HG03175 (cell line): Measurements from ENCODE around the gene MINDY3.

Source experiments
- ATAC-seq: cut with Tn5 transposase; IDR thresholded peaks from one replicate; pipeline ENCODE4 v1.9.1; 2021; ENCODE audit warnings: mild to moderate bottlenecking, moderate library complexity; ENCODE audit not compliant: unreplicated experiment

MINDY3 gene

GRCh38 chr10:15808204-15808797 is 52.0 kb downstream of the MINDY3 start:
- no peak for ATAC-seq

DNA sequence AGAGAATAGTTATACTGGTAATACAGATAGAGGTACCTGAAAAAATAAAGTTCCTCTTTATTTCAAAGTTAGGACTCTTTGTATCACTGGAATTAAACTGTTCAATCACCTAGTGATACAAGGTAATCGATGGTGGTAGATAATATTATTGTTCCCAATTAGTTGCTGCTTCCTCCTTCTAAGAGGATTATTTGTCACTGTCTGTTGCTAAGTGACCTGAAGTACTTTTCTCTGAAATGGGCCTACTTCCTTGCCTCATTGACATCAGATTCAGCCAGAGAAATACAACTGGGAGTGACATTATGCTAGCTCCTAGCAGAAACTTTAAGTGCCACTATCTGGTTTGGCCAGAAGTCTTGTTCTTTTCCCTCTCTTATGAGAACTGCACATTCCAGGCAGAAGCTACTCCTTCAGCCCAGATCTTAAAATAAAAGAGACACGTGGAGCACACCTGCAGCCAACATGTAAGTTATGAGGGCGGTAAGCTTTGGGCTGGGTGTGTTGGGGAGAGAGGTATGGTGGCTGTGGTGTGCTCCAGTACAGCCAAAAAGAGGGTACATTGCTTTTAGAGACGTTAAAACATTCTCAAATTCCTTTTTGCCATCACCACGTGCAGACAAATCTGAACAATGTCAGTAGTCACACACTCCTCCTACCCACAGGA is 54.8 kb downstream of the MINDY3 start:
- ATAC-seq = no peak

GRCh38 chr10:15804109-15804508 is 56.2 kb downstream of the MINDY3 start:
- no peak for ATAC-seq

DNA sequence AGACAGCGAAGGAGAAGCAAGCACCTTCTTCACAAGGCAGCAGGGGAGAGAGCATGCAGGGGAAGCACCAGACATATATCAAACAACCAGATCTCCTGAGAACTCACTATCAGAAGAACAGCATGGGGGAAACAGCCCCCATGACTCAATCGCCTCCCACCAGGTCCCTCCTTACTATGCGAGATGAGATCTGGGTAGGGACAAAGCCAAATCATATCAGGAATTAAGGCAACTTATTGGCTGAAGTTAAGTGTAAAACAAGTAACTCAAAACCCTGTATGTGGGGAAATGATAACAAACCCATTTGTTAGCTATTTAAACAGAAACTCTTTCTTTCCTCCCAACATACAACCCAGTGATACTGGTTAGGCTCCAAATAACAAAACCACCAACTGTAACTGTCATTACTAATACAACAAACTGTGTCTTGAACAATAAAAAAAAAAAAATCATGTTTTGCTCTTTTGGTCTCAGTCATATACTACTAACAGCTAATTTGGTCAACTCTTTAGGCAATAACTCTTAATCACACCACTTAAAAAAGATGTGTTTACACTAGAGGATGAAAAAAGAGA is 57.8 kb downstream of the MINDY3 start:
- ATAC-seq = no peak

GRCh38 chr10:15801641-15802040 is 58.7 kb downstream of the MINDY3 start:
- no peak for ATAC-seq

DNA sequence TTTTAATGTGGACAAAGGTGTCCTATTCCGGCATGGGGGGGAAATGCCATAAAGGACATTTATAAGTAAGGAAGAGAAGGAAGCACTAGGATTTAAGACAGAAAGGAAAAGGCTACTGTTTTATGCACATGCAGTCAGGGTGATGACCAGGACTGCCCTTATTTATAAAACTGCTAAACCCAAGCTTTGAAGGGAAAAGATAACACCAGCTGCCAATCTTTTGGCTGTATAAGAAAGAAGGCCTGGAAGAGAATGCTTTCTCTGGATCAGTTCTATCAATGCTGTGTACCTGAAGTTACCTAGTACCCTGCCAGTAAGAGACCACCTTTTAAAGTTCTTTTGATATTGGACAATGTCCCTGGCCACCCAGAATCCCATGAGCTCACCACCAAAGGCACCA is 59.2 kb downstream of the MINDY3 start:
- no peak for ATAC-seq

DNA sequence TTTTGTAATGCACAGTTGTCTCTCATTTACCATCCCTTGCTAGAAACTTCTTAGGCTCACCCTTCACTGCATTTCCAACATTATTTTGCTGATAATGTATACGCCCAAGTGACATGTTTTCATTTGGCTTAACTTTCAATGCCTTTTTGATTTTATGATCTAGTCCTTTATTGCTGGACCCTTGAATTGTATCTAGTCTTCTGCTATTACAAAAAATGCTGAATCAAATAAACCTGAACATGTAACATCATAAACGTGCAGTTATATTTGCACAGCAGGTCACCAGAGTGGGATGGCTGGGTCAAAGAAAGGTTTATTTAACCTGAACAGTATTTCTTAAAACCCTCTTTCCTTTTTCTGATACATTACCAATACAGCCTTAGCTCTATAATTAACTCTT is 63.0 kb downstream of the MINDY3 start:
- no peak for ATAC-seq

DNA sequence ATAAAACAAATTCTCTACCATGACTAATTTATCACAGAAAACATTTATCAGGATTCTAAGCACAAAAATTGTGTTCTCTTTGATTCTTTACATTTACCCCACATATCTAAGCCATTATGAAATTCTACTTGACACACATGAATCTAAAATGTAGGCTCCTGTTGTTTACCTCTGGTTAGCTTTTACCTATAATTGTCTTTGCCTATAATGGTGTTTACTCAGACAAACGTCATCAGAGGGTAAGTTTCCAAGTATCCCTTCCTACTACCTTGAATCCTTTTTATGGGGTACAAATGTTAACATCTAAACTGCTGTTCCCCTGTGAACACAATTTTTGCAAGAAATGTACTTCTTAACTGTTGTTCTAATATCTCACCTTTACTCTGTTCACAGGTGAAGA is 63.5 kb downstream of the MINDY3 start:
- no peak for ATAC-seq

- no peak for ATAC-seq
Observed at GRCh38 chr10:15796098-15796759, 64.1 kb downstream of the MINDY3 start.

DNA sequence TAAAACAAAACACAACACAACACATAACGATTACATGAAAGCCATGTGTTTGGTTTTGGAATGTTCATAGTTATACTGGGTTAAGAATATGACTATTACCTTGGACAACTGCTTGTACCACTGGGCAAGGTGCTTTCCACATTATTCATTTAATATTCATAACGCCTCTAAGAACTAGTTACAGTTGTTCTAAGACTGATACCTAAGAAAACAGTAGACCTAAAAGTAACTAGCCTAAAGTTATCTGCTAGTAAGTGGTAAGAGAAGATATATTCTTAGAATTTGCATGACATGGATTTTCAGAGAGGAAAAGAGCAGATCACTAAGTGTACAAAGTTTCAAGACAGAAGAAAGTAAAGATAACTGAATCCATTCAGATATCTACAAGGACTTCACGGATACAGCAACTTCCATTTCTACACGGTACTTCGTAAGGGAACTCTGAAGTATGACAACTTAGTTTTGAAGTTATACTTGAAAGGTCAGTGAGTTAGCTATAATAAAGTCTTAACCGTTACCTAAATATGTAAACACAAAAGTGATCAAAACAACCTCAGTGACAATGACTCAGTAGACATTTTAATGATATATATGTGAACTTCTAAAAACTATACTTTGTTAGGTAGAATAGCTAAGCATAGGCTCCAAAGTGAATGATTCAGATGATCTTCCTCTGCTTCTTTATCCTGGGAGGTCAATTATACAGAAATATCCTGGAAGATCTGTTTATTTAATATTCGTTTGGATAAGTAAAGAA is 65.1 kb downstream of the MINDY3 start:
- no peak for ATAC-seq

GRCh38 chr10:15794569-15794968 is 65.7 kb downstream of the MINDY3 start:
- ATAC-seq = no peak

- no peak for ATAC-seq
Observed at GRCh38 chr10:15793664-15794063, 66.6 kb downstream of the MINDY3 start.

DNA sequence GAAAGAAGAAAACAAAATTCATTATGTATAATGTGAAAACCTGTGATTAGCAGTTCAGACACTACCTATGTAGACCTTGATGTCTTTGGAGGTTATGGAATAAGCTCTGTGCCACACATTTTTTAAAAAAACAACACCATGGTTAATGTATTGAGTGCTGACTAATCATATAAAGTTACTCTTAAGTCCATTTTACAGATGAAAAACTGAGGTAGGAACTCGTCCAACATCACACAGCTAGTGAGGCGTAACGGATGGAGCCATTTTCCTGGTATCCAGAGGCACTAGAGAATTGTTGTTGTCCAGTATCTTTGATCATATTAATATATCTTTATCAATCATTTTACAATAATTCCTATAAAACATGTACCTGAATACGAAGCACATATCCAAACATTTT is 67.5 kb downstream of the MINDY3 start:
- no peak for ATAC-seq

DNA sequence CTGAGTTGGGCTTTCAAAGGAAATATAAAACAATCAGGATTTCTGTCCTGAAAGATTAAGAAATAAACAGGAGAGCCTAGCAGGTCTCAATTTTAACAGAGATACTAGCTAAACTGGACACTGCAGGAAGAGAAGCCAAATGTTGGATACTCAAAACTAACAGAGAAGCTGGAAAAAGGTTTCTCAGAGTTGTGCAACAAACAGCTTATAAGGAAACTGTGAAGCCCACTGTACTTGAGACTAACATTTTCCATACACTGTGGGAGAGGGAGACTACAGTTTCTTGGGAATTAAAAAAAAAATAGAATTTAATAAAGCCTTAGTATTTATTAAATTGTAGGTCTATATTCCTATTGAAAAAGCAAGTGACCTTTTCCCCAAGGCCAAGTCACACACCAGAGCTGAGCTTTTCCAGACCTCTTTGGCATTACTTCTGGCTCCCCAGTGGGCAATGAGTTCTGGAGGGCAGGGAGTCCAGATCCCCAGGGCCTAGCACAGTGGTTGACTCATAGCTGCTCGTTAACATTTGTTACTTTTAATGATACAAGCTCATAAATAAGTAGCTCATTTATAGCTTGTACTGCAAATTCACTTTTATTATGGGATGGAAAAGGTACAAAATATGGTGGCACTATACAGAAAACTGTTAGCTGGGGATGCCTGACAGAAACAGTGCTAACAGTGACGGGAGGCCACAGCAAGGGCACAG is 68.3 kb downstream of the MINDY3 start:
- ATAC-seq = no peak

GRCh38 chr10:15789793-15790525 is 70.3 kb downstream of the MINDY3 start:
- ATAC-seq = no peak

GRCh38 chr10:15787426-15787825 is 72.9 kb downstream of the MINDY3 start:
- ATAC-seq = no peak

- ATAC-seq = no peak
Observed at GRCh38 chr10:15784662-15785300, 75.5 kb downstream of the MINDY3 start.

DNA sequence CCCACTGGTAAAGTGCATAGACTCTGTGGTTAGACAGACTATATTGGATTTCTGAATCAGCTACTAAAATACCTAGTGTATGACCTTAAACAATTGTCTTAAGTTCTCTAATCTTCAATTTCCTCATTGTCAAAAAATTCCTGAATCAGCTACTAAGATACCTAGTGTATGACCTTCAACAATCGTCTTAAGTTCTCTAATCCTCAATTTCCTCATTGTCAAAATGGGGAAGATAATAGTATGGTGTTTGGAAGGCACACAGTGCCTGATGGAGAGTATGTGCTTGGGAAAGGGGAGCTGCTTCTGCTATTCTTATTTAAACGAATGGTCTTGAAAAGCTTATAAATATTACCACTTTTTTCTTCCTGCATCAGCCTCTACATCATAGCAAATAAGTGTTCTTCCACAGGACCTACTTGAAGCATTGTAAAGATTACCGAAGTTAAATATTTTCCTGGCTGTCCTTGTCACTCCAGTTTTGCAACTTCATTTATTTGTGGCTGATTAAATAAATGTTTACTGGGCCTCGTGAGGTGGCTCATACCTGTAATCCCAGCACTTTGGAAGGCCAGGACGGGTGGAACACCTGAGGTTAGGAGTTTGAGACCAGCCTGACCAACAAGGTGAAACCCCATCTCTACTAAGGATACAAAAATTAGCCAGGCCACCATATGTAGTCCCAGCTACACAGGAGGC is 76.2 kb downstream of the MINDY3 start:
- no peak for ATAC-seq

- no peak for ATAC-seq
Observed at GRCh38 chr10:15782851-15783250, 77.5 kb downstream of the MINDY3 start.
